GM23338 (cell line): Measurements from ENCODE around the gene MUC21. TPM values are rescaled to one million over a fixed set of nuclear protein-coding genes. Genes with fewer than 3 reads are reported as not detected.

ENCODE experiments used
- ATAC-seq: fragments of 200-7000 bp; cut with Tn5 transposase; 3 replicates; pipeline ENCODE4 v1.9.1; 2020
- DNase-seq: peaks from one replicate; pipeline ENCODE4 v3.0.0-alpha.2; 2015; ENCODE audit warnings: low spot score
- H2AFZ ChIP-seq: fragments of 200-600 bp; sonication (generic); 2 replicates; pipeline ENCODE4 v1.8.0; 2016; ENCODE audit warnings: antibody characterized with exemption, mild to moderate bottlenecking, moderate library complexity
- H3F3A ChIP-seq: fragments of 200-600 bp; sonication (generic); replicated peaks from 2 replicates; pipeline ENCODE4 v1.8.0; 2017; ENCODE audit warnings: antibody characterized with exemption, mixed run types, low read depth
- H3K27ac ChIP-seq: fragments of 200-600 bp; sonication (generic); 2 replicates; pipeline ENCODE4 v1.6.1; 2016; ENCODE audit warnings: low read depth
- H3K27me3 ChIP-seq: fragments of 200-600 bp; sonication (generic); 2 replicates; pipeline ENCODE4 v1.8.0; 2016; ENCODE audit warnings: mild to moderate bottlenecking, mixed run types, moderate library complexity; ENCODE audit not compliant: insufficient read depth
- H3K36me3 ChIP-seq: fragments of 200-600 bp; sonication (generic); 2 replicates; pipeline ENCODE4 v1.8.0; 2016; ENCODE audit warnings: mild to moderate bottlenecking; ENCODE audit not compliant: insufficient read depth
- H3K4me1 ChIP-seq: fragments of 200-600 bp; sonication (generic); 2 replicates; pipeline ENCODE4 v1.8.0; 2016; ENCODE audit warnings: mild to moderate bottlenecking, moderate library complexity; ENCODE audit not compliant: insufficient read depth
- H3K4me2 ChIP-seq: fragments of 200-600 bp; sonication (generic); 2 replicates; pipeline ENCODE4 v1.7.1; 2017; ENCODE audit warnings: mixed run types
- H3K4me3 ChIP-seq: fragments of 200-600 bp; sonication (generic); 2 replicates; pipeline ENCODE4 v1.6.1; 2016; ENCODE audit warnings: mixed run types
- H3K79me2 ChIP-seq: fragments of 200-600 bp; sonication (generic); replicated peaks from 2 replicates; pipeline ENCODE4 v1.8.0; 2017; ENCODE audit warnings: mild to moderate bottlenecking; ENCODE audit not compliant: insufficient read depth
- H3K9me2 ChIP-seq: fragments of 200-600 bp; sonication (generic); 2 replicates; pipeline ENCODE4 v1.8.0; 2017; ENCODE audit not compliant: insufficient read depth
- H4K20me1 ChIP-seq: fragments of 200-600 bp; sonication (generic); replicated peaks from 2 replicates; pipeline ENCODE4 v1.8.0; 2017; ENCODE audit warnings: mild to moderate bottlenecking; ENCODE audit not compliant: insufficient read depth
- H3K27ac Mint-ChIP-seq: 2 replicates; pipeline ENCODE4 v1.8.0; 2020; ENCODE audit warnings: inconsistent platforms, mild to moderate bottlenecking, moderate library complexity, mixed read lengths
- H3K27me3 Mint-ChIP-seq: 3 replicates; pipeline ENCODE4 v1.8.0; 2022; ENCODE audit warnings: low read depth, mild to moderate bottlenecking, moderate library complexity, mixed read lengths, inconsistent platforms; ENCODE audit not compliant: insufficient read depth, poor library complexity
- H3K36me3 Mint-ChIP-seq: 3 replicates; pipeline ENCODE4 v1.8.0; 2021; ENCODE audit warnings: low read depth, mild to moderate bottlenecking, inconsistent platforms, moderate library complexity, mixed read lengths
- H3K4me1 Mint-ChIP-seq: 3 replicates; pipeline ENCODE4 v1.8.0; 2020; ENCODE audit warnings: mild to moderate bottlenecking, inconsistent platforms, mixed read lengths
- H3K4me3 Mint-ChIP-seq: 3 replicates; pipeline ENCODE4 v1.8.0; 2021; ENCODE audit warnings: moderate library complexity, mild to moderate bottlenecking, inconsistent platforms, mixed read lengths
- H3K9me3 Mint-ChIP-seq: 3 replicates; pipeline ENCODE4 v1.8.0; 2020; ENCODE audit warnings: moderate library complexity, mild to moderate bottlenecking, inconsistent platforms, mixed read lengths
- CREB1 ChIP-seq: fragments of 250-450 bp; sonication (Bioruptor Pico); IDR thresholded peaks from 2 replicates; pipeline ENCODE4 v1.5.0; 2020; ENCODE audit warnings: low read depth, mild to moderate bottlenecking, moderate library complexity
- CTCF ChIP-seq, 2 experiments: fragments of 200-600 bp in 1 of 2; sonication (generic) in 1 of 2; conservative IDR thresholded peaks; 2 replicates each; pipeline versions ENCODE4 v1.5.1 to v1.6.1; 2016 to 2017; ENCODE audit warnings: antibody characterized with exemption in 2 of 2, low read depth in 2 of 2, mild to moderate bottlenecking in 2 of 2, moderate library complexity in 1 of 2
- ETS1 ChIP-seq: IDR thresholded peaks from 2 replicates; pipeline ENCODE4 v1.6.1; 2016; ENCODE audit warnings: antibody characterized with exemption
- EZH2 ChIP-seq: fragments of 200-600 bp; sonication (generic); IDR thresholded peaks from one replicate; pipeline ENCODE4 v1.8.0; 2017; ENCODE audit warnings: antibody characterized with exemption, mild to moderate bottlenecking, low read depth; ENCODE audit not compliant: unreplicated experiment
- EZH2phosphoT487 ChIP-seq: fragments of 200-600 bp; sonication (generic); IDR thresholded peaks from one replicate; pipeline ENCODE4 v1.8.1; 2018; ENCODE audit warnings: antibody characterized with exemption; ENCODE audit not compliant: unreplicated experiment
- JUNB ChIP-seq: IDR thresholded peaks from one replicate; pipeline ENCODE4 v1.6.1; 2016; ENCODE audit warnings: antibody characterized with exemption; ENCODE audit not compliant: unreplicated experiment
- NANOG ChIP-seq: IDR thresholded peaks from 2 replicates; pipeline ENCODE4 v1.6.1; 2016; ENCODE audit warnings: antibody characterized with exemption, borderline replicate concordance
- POLR2AphosphoS5 ChIP-seq: IDR thresholded peaks from 2 replicates; pipeline ENCODE4 v1.6.1; 2016; ENCODE audit warnings: antibody characterized with exemption, low read depth
- REST ChIP-seq: IDR thresholded peaks from one replicate; pipeline ENCODE4 v1.6.1; 2018; ENCODE audit warnings: antibody characterized with exemption; ENCODE audit not compliant: unreplicated experiment
- STAT1 ChIP-seq: IDR thresholded peaks from one replicate; pipeline ENCODE4 v1.6.1; 2016; ENCODE audit warnings: antibody characterized with exemption; ENCODE audit not compliant: unreplicated experiment
- ZNF114 ChIP-seq: fragments of 250-450 bp; sonication (Bioruptor Pico); IDR thresholded peaks from 2 replicates; pipeline ENCODE4 v1.5.0; 2020; ENCODE audit warnings: mild to moderate bottlenecking, moderate library complexity
- ZNF331 ChIP-seq: fragments of 250-450 bp; sonication (Bioruptor Pico); IDR thresholded peaks from 2 replicates; pipeline ENCODE4 v1.5.0; 2020; ENCODE audit warnings: low read depth, mild to moderate bottlenecking, moderate library complexity
- ZNF462 ChIP-seq: fragments of 250-450 bp; sonication (Bioruptor Pico); IDR thresholded peaks from 2 replicates; pipeline ENCODE4 v1.5.0; 2020; ENCODE audit warnings: mild to moderate bottlenecking, moderate library complexity
- polyA plus RNA-seq: library from polyadenylated mRNA; unstranded; fragments of >200 nt; fragmentation: Nextera tagmentation; extraction: Ambion mirVana; gene quantifications from 2 replicates; pipeline ENCODE4 v1.2.1, GENCODE V29; 2016
- total RNA-seq: library from RNA; depleted of rRNA; stranded (reverse); fragments of >200 nt; shearing (Covaris generic); gene quantifications from 2 replicates; pipeline ENCODE4 v1.2.3, GENCODE V29; 2014

MUC21 gene
- total and polyA plus RNA-seq, 2 experiments from 2014 or later, result not detected

GRCh38 chr6:30948811-30949210 is 34.7 kb upstream of the MUC21 start:
- DNase-seq, result no peak

More at GRCh38 chr6:30948811-30949210, 34.7 kb upstream of the MUC21 start:
- H3K4me3 ChIP-seq, result no peak overlapping the region
- no peaks in the 10 kb centered on the region for H3K36me3 ChIP-seq
- no peak overlapping the region for H3K27ac ChIP-seq
- H3K27me3 Mint-ChIP-seq, result peaks cover 8% of the 10 kb centered on the region
- no peaks in the 10 kb centered on the region for H3K36me3 Mint-ChIP-seq
- no peak for ATAC-seq
- no peaks in the 10 kb centered on the region for H3K4me1 ChIP-seq
- no peaks in the 10 kb centered on the region for H3F3A ChIP-seq
- no peak overlapping the region for H3K4me3 Mint-ChIP-seq
- peaks cover 3% of the 10 kb centered on the region; the same call in 1 of the 2 replicates for H3K27me3 ChIP-seq
- H2AFZ ChIP-seq, result no peak overlapping the region
- H3K27ac Mint-ChIP-seq, result no peak overlapping the region
- 0 out of 2 replicates have a peak, but pooled peaks cover 19% of the 10 kb centered on the region for H3K9me2 ChIP-seq
- H3K4me2 ChIP-seq, result no peak overlapping the region
- H3K79me2 ChIP-seq, result no peaks in the 10 kb centered on the region
- peaks cover 14% of the 10 kb centered on the region; the same call in 2 of the 3 replicates for H3K9me3 Mint-ChIP-seq
- TF ChIP-seq CREB1 (no peak), EZH2 (no peak), NANOG (no peak), ZNF462 (CRISPR knock-in tag) (no peak), JUNB (no peak), ZNF331 (CRISPR knock-in tag) (no peak), POLR2AphosphoS5 (no peak), REST (no peak), ETS1 (no peak), EZH2phosphoT487 (no peak), ZNF114 (CRISPR knock-in tag) (no peak), STAT1 (no peak), CTCF (conservative IDR thresholded peaks at IDR 0.05; ENCODE audit: low read depth in 2 of 2) (no peak)
- no peaks in the 10 kb centered on the region for H4K20me1 ChIP-seq
- H3K4me1 Mint-ChIP-seq, result peaks cover 8% of the 10 kb centered on the region
